ENCODE results near the gene SHC3.

DNA sequence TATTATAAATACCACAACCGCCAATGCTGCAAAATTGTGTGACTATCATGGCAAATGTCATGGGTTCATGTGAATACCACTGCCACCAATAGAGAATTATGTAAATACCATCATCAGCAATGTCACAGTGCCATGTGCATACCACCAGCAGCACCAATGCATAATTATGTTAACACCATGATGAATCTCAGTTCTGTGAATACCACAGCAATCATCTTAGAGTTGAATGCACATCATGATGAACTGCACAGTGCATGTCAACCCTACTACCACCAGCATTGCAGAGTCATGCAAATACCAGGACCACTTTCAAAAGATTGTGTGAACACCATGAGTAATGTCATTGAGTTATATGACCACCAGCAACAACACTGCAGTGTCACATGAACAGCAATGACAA lies 63.2 kb downstream of the SHC3 start:
- no peak for TF ChIP-seq POLR2A (IDR thresholded peaks at IDR 0.05)
- TF ChIP-seq, protein P1, sequence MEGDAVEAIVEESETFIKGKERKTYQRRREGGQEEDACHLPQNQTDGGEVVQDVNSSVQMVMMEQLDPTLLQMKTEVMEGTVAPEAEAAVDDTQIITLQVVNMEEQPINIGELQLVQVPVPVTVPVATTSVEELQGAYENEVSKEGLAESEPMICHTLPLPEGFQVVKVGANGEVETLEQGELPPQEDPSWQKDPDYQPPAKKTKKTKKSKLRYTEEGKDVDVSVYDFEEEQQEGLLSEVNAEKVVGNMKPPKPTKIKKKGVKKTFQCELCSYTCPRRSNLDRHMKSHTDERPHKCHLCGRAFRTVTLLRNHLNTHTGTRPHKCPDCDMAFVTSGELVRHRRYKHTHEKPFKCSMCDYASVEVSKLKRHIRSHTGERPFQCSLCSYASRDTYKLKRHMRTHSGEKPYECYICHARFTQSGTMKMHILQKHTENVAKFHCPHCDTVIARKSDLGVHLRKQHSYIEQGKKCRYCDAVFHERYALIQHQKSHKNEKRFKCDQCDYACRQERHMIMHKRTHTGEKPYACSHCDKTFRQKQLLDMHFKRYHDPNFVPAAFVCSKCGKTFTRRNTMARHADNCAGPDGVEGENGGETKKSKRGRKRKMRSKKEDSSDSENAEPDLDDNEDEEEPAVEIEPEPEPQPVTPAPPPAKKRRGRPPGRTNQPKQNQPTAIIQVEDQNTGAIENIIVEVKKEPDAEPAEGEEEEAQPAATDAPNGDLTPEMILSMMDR (IDR thresholded peaks at IDR 0.05) = no peak
